Measurements from ENCODE around the gene BSN. TPM values are rescaled to one million over a fixed set of nuclear protein-coding genes. Genes with fewer than 3 reads are reported as not detected.

BSN gene
- total and polyA plus RNA-seq, 2 donors (not counting 1 experiment from before 2014, with no cell fraction given): 0.03 to 0.20 TPM

GRCh38 chr3:49618412-49618811 lies 64.1 kb downstream of the BSN start:
- Mint-ChIP-seq H3K4me3 (no peak overlapping the region), H3K27me3 (peaks cover 22% of the 10 kb centered on the region), H3K9me3 (ENCODE audit: insufficient read depth) (no peaks in the 10 kb centered on the region), H3K27ac (no peak overlapping the region), H3K4me1 (no peaks in the 10 kb centered on the region)
- DNase-seq (no peak), ATAC-seq (ENCODE audit: low read depth) (no peak)
- no peak overlapping the region for H3K9ac ChIP-seq (ENCODE audit: low read length)
- WGBS (ENCODE audit: insufficient coverage): 80% methylated on average over 4 of the region's 4 CpGs
- no peaks in the 10 kb centered on the region for H3K4me1 ChIP-seq (ENCODE audit: control insufficient read depth in 2 of 2, insufficient read depth in 2 of 2, low read length in 2 of 2)
- no peak overlapping the region for H3K4me2 ChIP-seq (replicated peaks; ENCODE audit: low read depth, low read length, poor library complexity, severe bottlenecking)
- H3K4me3 ChIP-seq (ENCODE audit: control extremely low read depth in 1 of 5, extremely low read depth in 1 of 5, insufficient read depth in 1 of 5, low read depth in 2 of 5, low read length in 4 of 5): no peak overlapping the region
- POLR2A ChIA-PET: no interaction called here
- H3K27me3 ChIP-seq (replicated peaks in 1 of 4; ENCODE audit: control extremely low read depth in 1 of 4, control insufficient read depth in 3 of 4, insufficient read depth in 4 of 4, low read length in 3 of 4): peaks cover 0 to 3% (median 0%) of the 10 kb centered on the region in 4 experiments
- H4K20me1 ChIP-seq (ENCODE audit: control insufficient read depth, insufficient read depth, low read length, poor library complexity, severe bottlenecking): no peaks in the 10 kb centered on the region
- CTCF ChIA-PET: no interaction called here
- no peaks in the 10 kb centered on the region for H3K9me3 ChIP-seq (ENCODE audit: control extremely low read depth in 1 of 3, control insufficient read depth in 2 of 3, insufficient read depth in 1 of 3, low read length in 2 of 3)
- H3K36me3 ChIP-seq (replicated peaks in 1 of 2; ENCODE audit: control extremely low read depth in 1 of 2, control insufficient read depth in 1 of 2, extremely low read depth in 1 of 2, insufficient read depth in 2 of 2, low read length in 1 of 2): no peaks in the 10 kb centered on the region
- TF ChIP-seq CTCF (IDR thresholded peaks at IDR 0.05) (no peak), EZH2 (IDR thresholded peaks at IDR 0.05; ENCODE audit: borderline replicate concordance, insufficient read depth, low read depth, low read length, poor library complexity, severe bottlenecking) (no peak)
- intact Hi-C loops (cut with micrococcal nuclease): no loop called here
- no peaks in the 10 kb centered on the region for H3K79me2 ChIP-seq (ENCODE audit: control insufficient read depth, insufficient read depth, low read length)
- no peak overlapping the region for H3K27ac ChIP-seq (ENCODE audit: low read length in 2 of 2)
- no peak overlapping the region for H2AFZ ChIP-seq (ENCODE audit: insufficient read depth, low read depth, low read length, poor library complexity, severe bottlenecking)

DNA sequence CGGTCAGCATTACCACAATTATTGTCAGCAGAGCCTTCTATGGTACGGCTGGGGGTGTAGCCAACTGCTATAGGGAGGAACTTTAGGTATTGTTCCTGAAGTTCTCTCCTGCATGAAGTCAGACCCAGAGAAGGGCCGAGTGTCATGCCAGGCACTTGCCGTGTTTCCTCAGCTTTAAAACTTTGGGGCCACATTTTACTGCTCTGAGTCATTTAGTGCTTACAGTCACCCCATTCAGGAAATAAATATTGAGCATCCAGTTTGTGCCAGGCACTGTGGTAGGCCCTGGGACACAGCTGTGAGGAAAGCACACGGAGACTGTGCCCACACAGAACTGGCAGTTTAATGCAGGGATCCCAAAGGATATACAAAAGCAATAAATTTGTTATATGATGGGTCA lies 65.4 kb downstream of the BSN start:
- no peak overlapping the region for H3K27ac Mint-ChIP-seq
- CTCF ChIA-PET: no interaction called here
- Histone ChIP-seq H3K4me1 (ENCODE audit: control insufficient read depth in 2 of 2, insufficient read depth in 2 of 2, low read length in 2 of 2) (no peaks in the 10 kb centered on the region), H3K9ac (ENCODE audit: low read length) (no peak overlapping the region), H3K36me3 (replicated peaks in 1 of 2; ENCODE audit: control extremely low read depth in 1 of 2, control insufficient read depth in 1 of 2, extremely low read depth in 1 of 2, insufficient read depth in 2 of 2, low read length in 1 of 2) (no peaks in the 10 kb centered on the region), H4K20me1 (ENCODE audit: control insufficient read depth, insufficient read depth, low read length, poor library complexity, severe bottlenecking) (no peaks in the 10 kb centered on the region), H2AFZ (ENCODE audit: insufficient read depth, low read depth, low read length, poor library complexity, severe bottlenecking) (no peak overlapping the region), H3K4me2 (replicated peaks; ENCODE audit: low read depth, low read length, poor library complexity, severe bottlenecking) (no peak overlapping the region), H3K27ac (ENCODE audit: low read length in 2 of 2) (no peak overlapping the region), H3K9me3 (ENCODE audit: control extremely low read depth in 1 of 3, control insufficient read depth in 2 of 3, insufficient read depth in 1 of 3, low read length in 2 of 3) (no peaks in the 10 kb centered on the region), H3K79me2 (ENCODE audit: control insufficient read depth, insufficient read depth, low read length) (no peaks in the 10 kb centered on the region), H3K4me3 (ENCODE audit: control extremely low read depth in 1 of 5, extremely low read depth in 1 of 5, insufficient read depth in 1 of 5, low read depth in 2 of 5, low read length in 4 of 5) (no peak overlapping the region), H3K27me3 (replicated peaks in 1 of 4; ENCODE audit: control extremely low read depth in 1 of 4, control insufficient read depth in 3 of 4, insufficient read depth in 4 of 4, low read length in 3 of 4) (peaks cover 0 to 3% (median 0%) of the 10 kb centered on the region in 4 experiments)
- WGBS (ENCODE audit: insufficient coverage): 86% methylated on average over 5 of the region's 5 CpGs
- no peak for TF ChIP-seq CTCF (IDR thresholded peaks at IDR 0.05)
- TF ChIP-seq EZH2 (IDR thresholded peaks at IDR 0.05; ENCODE audit: borderline replicate concordance, insufficient read depth, low read depth, low read length, poor library complexity, severe bottlenecking): no peak
- H3K9me3 Mint-ChIP-seq (ENCODE audit: insufficient read depth): no peaks in the 10 kb centered on the region
- no peak overlapping the region for H3K4me3 Mint-ChIP-seq
- H3K27me3 Mint-ChIP-seq: peaks cover 22% of the 10 kb centered on the region
- DNase-seq (no peak), ATAC-seq (ENCODE audit: low read depth) (no peak)
- intact Hi-C loops (cut with micrococcal nuclease): no loop called here
- POLR2A ChIA-PET: no interaction called here
- no peaks in the 10 kb centered on the region for H3K4me1 Mint-ChIP-seq
